Ovary (tissue), 9 donors: ENCODE measurements around the gene NSMF. TPM values are rescaled to one million over a fixed set of nuclear protein-coding genes. Genes with fewer than 3 reads are reported as not detected.

Experiments
- DNase-seq, 5 donors: peaks; one replicate each; pipeline ENCODE4 v3.0.0-alpha.2; 2019 to 2020
- H3K27ac ChIP-seq, 2 donors: fragments of 200-600 bp; one replicate each; pipeline versions ENCODE4 v1.5.1 to v1.8.0; 2019 to 2022
- H3K27me3 ChIP-seq: fragments of 200-600 bp; one replicate; pipeline ENCODE4 v1.8.0; 2022
- H3K36me3 ChIP-seq: fragments of 200-600 bp; sonication (generic); one replicate; pipeline ENCODE4 v1.5.1; 2019
- H3K4me1 ChIP-seq: one replicate; pipeline ENCODE4 v1.8.1; 2013; ENCODE audit warnings: mild to moderate bottlenecking, moderate library complexity; ENCODE audit not compliant: insufficient read depth
- H3K4me3 ChIP-seq: fragments of 200-600 bp; sonication (generic); one replicate; pipeline ENCODE4 v1.5.1; 2017
- H3K9me3 ChIP-seq, 2 donors: fragments of 200-600 bp in 1 of 2; sonication (generic) in 1 of 2; one replicate each; pipeline versions ENCODE4 v1.5.1 to v1.8.1; 2013 to 2019; ENCODE audit warnings: mild to moderate bottlenecking in 1 of 2, moderate library complexity in 1 of 2
- CTCF ChIP-seq, 3 donors: fragments of 450-650 bp in 2 of 3; fragments of 200-600 bp in 1 of 3; IDR thresholded peaks; one replicate each; pipeline versions ENCODE4 v1.5.1 to v1.8.0; 2016 to 2022; ENCODE audit warnings: antibody characterized with exemption in 3 of 3, mild to moderate bottlenecking in 1 of 3
- EP300 ChIP-seq: sonication (generic); formaldehyde crosslinking; IDR thresholded peaks from one replicate; pipeline ENCODE4 v1.6.1; 2017; ENCODE audit warnings: antibody characterized with exemption
- POLR2A ChIP-seq: fragments of 450-650 bp; IDR thresholded peaks from one replicate; pipeline ENCODE4 v1.6.1; 2017; ENCODE audit warnings: antibody characterized with exemption, mild to moderate bottlenecking, moderate library complexity
- WGBS, 3 donors: extraction: QIAGEN DNeasy Blood & Tissue Kit in 1 of 3; methylation state at CpG; one replicate each; pipeline versions ENCODE4 v1.1.5 to v1.1.7; 2013 to 2017; 5-methylcytosine and 5-hydroxymethylcytosine counted together
- intact Hi-C, 4 donors: fragments of 100-400 bp; cut with DNase I; formaldehyde crosslinking; loops; one replicate each; pipeline versions ENCODE4 v1.11.0 to v1.15.1; 2022 to 2023
- polyA plus RNA-seq, 2 donors: library from polyadenylated mRNA; stranded (reverse); fragments of 200-250 nt in 1 of 2; fragments of 350-450 nt in 1 of 2; fragmentation: Illumina TruSeq in 1 of 2; extraction: RNeasy Lipid Tissue Mini Kit (QIAGEN cat#74804) in 1 of 2; gene quantifications; one replicate each; pipeline ENCODE4 v1.2.3, GENCODE V29; 2013 to 2014
- total RNA-seq, 7 donors: library from RNA; depleted of rRNA in 2 of 7; stranded (reverse); fragments of >200 nt in 2 of 7; fragmentation: NEBNext Ultra II Directional in 3 of 7; extraction: Animal tissue kit (Norgen Biotek cat#: 25700) in 3 of 7; gene quantifications; one replicate each; pipeline versions ENCODE4 v1.1.0 to v1.2.4, GENCODE V29; 2016 to 2023
- donor health status: DM: no; HTN: no; CAD: no; lungs with moderate emphysema.
- donor health status: DM: no; HTN: no; CAD: no.
- donor health status: Bipolar disorder and iron deficiency.
- donor health status: DM: yes; HTN: yes; CAD: no.
- donor health status: DM: no; HTN: no; CAD: no.
- donor health status: DM: yes; HTN: yes; CAD: no.

Gene NSMF
- total and polyA plus RNA-seq, 9 donors = 22.9 to 50.3 (median 29.5) TPM

- Histone ChIP-seq H3K4me3 (no peak overlapping the region), H3K9me3 (no peaks in the 10 kb centered on the region), H3K27me3 (no peaks in the 10 kb centered on the region), H3K27ac (no peak overlapping the region), H3K36me3 (no peaks in the 10 kb centered on the region), H3K4me1 (no peaks in the 10 kb centered on the region)
- no peak for DNase-seq
- TF ChIP-seq EP300 = no peak
- TF ChIP-seq CTCF (IDR thresholded peaks at IDR 0.05) = no peak
- TF ChIP-seq POLR2A = no peak
- intact Hi-C loops = no loop called here
- 80 to 91% (median 89%) methylated on average over 27 of the region's 27 CpGs for WGBS, 3 donors
Observed at GRCh38 chr9:137496601-137497375, 37.7 kb upstream of the NSMF start.

GRCh38 chr9:137494550-137495351 is 35.6 kb upstream of the NSMF start:
- no peaks in the 10 kb centered on the region for H3K27me3 ChIP-seq
- H3K4me3 ChIP-seq = no peak overlapping the region
- no peaks in the 10 kb centered on the region for H3K36me3 ChIP-seq
- H3K27ac ChIP-seq = no peak overlapping the region
- no peaks in the 10 kb centered on the region for H3K9me3 ChIP-seq
- DNase-seq = no peak
- intact Hi-C loops = no loop called here
- no peak for TF ChIP-seq EP300
- TF ChIP-seq POLR2A = no peak
- TF ChIP-seq CTCF (IDR thresholded peaks at IDR 0.05) = no peak
- H3K4me1 ChIP-seq = no peaks in the 10 kb centered on the region
- WGBS, 3 donors = 96 to 97% (median 97%) methylated on average over 46 of the region's 46 CpGs

GRCh38 chr9:137494104-137494544 is 35.0 kb upstream of the NSMF start:
- no peak for DNase-seq
- no peaks in the 10 kb centered on the region for H3K4me1 ChIP-seq
- no peak for TF ChIP-seq EP300
- TF ChIP-seq CTCF (IDR thresholded peaks at IDR 0.05) = no peak
- no peak for TF ChIP-seq POLR2A
- H3K36me3 ChIP-seq = no peaks in the 10 kb centered on the region
- intact Hi-C loops = no loop called here
- WGBS, 3 donors = 83 to 85% (median 84%) methylated on average over 13 of the region's 13 CpGs
- no peak overlapping the region for H3K4me3 ChIP-seq
- H3K27me3 ChIP-seq = no peaks in the 10 kb centered on the region
- H3K9me3 ChIP-seq = no peaks in the 10 kb centered on the region
- H3K27ac ChIP-seq = no peak overlapping the region

- DNase-seq = no peak
- intact Hi-C loops = no loop called here
- no peaks in the 10 kb centered on the region for H3K4me1 ChIP-seq
- 95 to 96% (median 95%) methylated on average over 15 to 16 of the region's 16 CpGs for WGBS, 3 donors
- H3K9me3 ChIP-seq = no peaks in the 10 kb centered on the region
- TF ChIP-seq EP300 = no peak
- H3K36me3 ChIP-seq = no peaks in the 10 kb centered on the region
- no peak overlapping the region for H3K4me3 ChIP-seq
- H3K27ac ChIP-seq = no peak overlapping the region
- no peaks in the 10 kb centered on the region for H3K27me3 ChIP-seq
Observed at GRCh38 chr9:137493364-137494103, 34.4 kb upstream of the NSMF start.
